ENCODE measurements around the gene TTC17.
A peak's percentile ranks its signal among the peaks of the same experiment; 100 is the strongest.

Gene TTC17

DNA sequence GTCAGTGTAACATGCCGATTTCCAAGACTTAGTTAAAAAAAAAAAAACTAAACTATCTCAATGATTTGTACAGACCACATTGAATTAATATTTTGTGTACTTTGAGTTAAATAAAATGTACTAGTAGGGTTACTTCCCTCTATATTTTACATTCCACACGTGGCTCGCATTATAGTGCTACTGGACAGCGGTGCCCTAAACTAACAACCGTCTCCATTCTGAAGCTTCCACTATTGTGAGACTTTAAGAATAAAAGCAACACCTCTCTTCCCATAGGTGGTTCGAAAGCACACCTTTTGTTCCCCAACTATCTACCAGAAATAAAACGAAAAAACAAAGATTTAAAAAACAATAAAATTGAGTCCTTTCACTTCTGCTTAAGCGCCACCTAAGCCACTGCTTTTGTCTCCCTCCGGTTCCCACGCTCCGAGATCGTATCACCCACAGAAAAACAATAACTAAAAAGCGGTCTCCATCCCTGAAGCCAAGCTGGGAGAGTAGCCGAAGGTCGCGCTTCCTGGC, 380 bp upstream of the TTC17 start:
- Histone ChIP-seq H3K9me2 (replicated peaks; ENCODE audit: insufficient read depth, low read length) (no peaks in the 10 kb centered on the region), H2AFZ (ENCODE audit: low read depth, low read length, severe bottlenecking) (peak overlapping the region; percentile 95), H3K27me3 (ENCODE audit: low read length) (no peaks in the 10 kb centered on the region), H3K4me2 (ENCODE audit: low read depth, low read length, poor library complexity, severe bottlenecking) (peak overlapping the region; percentile 89), H3K4me3 (ENCODE audit: insufficient read depth, low read length, poor library complexity, severe bottlenecking) (peak overlapping the region; percentile 92), H3K9ac (ENCODE audit: low read length) (peak overlapping the region; percentile 84), H3K79me2 (ENCODE audit: insufficient read depth, low read length) (peaks cover 44% of the 10 kb centered on the region), H3K36me3 (ENCODE audit: low read length) (no peaks in the 10 kb centered on the region), H3K9me3 (ENCODE audit: insufficient read depth, low read length) (no peaks in the 10 kb centered on the region), H3F3A (ENCODE audit: insufficient read depth) (no peaks in the 10 kb centered on the region), H3K27ac (ENCODE audit: low read depth, low read length) (peak overlapping the region; percentile 55), H4K20me1 (ENCODE audit: low read depth, low read length) (no peaks in the 10 kb centered on the region; the same call in 1 of the 2 replicates)
- TF ChIP-seq, protein P1, sequence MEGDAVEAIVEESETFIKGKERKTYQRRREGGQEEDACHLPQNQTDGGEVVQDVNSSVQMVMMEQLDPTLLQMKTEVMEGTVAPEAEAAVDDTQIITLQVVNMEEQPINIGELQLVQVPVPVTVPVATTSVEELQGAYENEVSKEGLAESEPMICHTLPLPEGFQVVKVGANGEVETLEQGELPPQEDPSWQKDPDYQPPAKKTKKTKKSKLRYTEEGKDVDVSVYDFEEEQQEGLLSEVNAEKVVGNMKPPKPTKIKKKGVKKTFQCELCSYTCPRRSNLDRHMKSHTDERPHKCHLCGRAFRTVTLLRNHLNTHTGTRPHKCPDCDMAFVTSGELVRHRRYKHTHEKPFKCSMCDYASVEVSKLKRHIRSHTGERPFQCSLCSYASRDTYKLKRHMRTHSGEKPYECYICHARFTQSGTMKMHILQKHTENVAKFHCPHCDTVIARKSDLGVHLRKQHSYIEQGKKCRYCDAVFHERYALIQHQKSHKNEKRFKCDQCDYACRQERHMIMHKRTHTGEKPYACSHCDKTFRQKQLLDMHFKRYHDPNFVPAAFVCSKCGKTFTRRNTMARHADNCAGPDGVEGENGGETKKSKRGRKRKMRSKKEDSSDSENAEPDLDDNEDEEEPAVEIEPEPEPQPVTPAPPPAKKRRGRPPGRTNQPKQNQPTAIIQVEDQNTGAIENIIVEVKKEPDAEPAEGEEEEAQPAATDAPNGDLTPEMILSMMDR (IDR thresholded peaks at IDR 0.05; ENCODE audit: insufficient read depth, low read length, poor library complexity, severe bottlenecking) = no peak
- TF ChIP-seq EZH2phosphoT487 (conservative IDR thresholded peaks at IDR 0.05; ENCODE audit: low read length) = no peak

DNA sequence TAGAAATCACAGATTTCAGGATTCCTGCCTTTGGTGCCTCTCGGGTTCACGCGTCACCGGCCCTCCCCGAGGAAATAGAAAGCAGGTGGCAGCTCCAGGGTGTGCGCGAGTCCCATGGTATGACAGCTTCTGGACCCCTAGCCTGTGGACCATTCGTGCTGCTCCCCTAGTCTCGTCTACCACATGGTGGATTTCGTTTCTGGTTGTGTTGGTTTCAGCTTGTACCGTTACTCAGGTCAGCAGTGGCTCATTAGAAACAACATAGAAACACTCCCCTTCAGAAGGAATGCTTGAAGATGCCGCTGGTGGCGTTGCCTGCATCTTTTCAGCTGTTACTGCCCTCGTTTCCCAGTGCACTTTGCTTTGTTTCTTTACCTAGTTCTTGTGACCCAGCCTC, 700 bp downstream of the TTC17 start:
- peaks cover 55% of the 10 kb centered on the region for H3K79me2 ChIP-seq (ENCODE audit: insufficient read depth, low read length)
- H4K20me1 ChIP-seq (ENCODE audit: low read depth, low read length) = no peaks in the 10 kb centered on the region; the same call in 1 of the 2 replicates
- H3K4me3 ChIP-seq (ENCODE audit: insufficient read depth, low read length, poor library complexity, severe bottlenecking) = peak overlapping the region; percentile 92
- peak overlapping the region; percentile 89 for H3K4me2 ChIP-seq (ENCODE audit: low read depth, low read length, poor library complexity, severe bottlenecking)
- H3K27ac ChIP-seq (ENCODE audit: low read depth, low read length) = peak overlapping the region; percentile 70
- no peaks in the 10 kb centered on the region for H3K27me3 ChIP-seq (ENCODE audit: low read length)
- no peaks in the 10 kb centered on the region for H3K9me2 ChIP-seq (replicated peaks; ENCODE audit: insufficient read depth, low read length)
- TF ChIP-seq, protein P1 (IDR thresholded peaks at IDR 0.05; ENCODE audit: insufficient read depth, low read length, poor library complexity, severe bottlenecking) = no peak
- no peak for TF ChIP-seq EZH2phosphoT487 (conservative IDR thresholded peaks at IDR 0.05; ENCODE audit: low read length)
- H3K36me3 ChIP-seq (ENCODE audit: low read length) = no peaks in the 10 kb centered on the region
- peak overlapping the region; percentile 95 for H2AFZ ChIP-seq (ENCODE audit: low read depth, low read length, severe bottlenecking)
- no peaks in the 10 kb centered on the region for H3F3A ChIP-seq (ENCODE audit: insufficient read depth)
- H3K9me3 ChIP-seq (ENCODE audit: insufficient read depth, low read length) = no peaks in the 10 kb centered on the region
- H3K9ac ChIP-seq (ENCODE audit: low read length) = peak overlapping the region; percentile 84

DNA sequence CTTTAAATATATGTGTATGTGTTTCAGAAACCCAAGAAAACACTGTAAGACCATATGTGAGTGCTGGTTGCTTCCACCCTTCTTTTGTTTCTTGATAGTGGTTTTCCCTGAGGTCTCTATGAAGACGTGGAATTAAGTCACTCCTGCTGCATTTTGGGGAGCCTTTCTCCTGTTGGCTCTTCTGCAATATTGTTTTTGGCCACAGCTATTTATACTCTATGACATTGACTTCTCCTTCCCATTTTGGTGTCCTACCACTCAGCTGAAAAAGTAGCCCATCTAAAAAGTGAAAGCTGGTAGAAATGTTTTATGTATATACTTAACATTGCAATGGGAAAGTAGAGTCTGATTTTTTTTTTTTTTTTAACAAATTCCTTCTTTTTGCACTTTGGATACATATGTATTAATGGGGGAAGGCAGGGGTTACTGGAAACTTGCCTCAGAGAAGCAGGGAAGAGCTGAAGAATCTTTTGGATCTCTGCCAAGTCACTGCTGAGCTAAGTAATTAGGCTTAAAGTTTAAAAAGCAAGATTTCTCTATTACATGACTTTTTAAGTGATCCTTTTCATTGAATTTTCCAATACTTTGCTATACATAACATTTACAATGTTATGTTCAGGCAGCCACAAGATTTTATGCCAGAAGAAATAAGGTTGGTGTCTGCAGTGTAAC, 1.8 kb downstream of the TTC17 start:
- Histone ChIP-seq H3K27ac (ENCODE audit: low read depth, low read length) (0 out of 2 replicates have a peak overlapping the region, but pooled peaks have one; percentile 70), H3K9ac (ENCODE audit: low read length) (peak overlapping the region; percentile 84), H3K79me2 (ENCODE audit: insufficient read depth, low read length) (peaks cover 64% of the 10 kb centered on the region), H4K20me1 (ENCODE audit: low read depth, low read length) (no peaks in the 10 kb centered on the region; the same call in 1 of the 2 replicates), H3K36me3 (ENCODE audit: low read length) (no peaks in the 10 kb centered on the region), H3K4me2 (ENCODE audit: low read depth, low read length, poor library complexity, severe bottlenecking) (peak overlapping the region; percentile 89), H3K9me3 (ENCODE audit: insufficient read depth, low read length) (no peaks in the 10 kb centered on the region), H3K27me3 (ENCODE audit: low read length) (no peaks in the 10 kb centered on the region), H3K4me3 (ENCODE audit: insufficient read depth, low read length, poor library complexity, severe bottlenecking) (peak overlapping the region; percentile 92), H3K9me2 (replicated peaks; ENCODE audit: insufficient read depth, low read length) (no peaks in the 10 kb centered on the region), H3F3A (ENCODE audit: insufficient read depth) (no peaks in the 10 kb centered on the region), H2AFZ (ENCODE audit: low read depth, low read length, severe bottlenecking) (no peak overlapping the region)
- TF ChIP-seq EZH2phosphoT487 (conservative IDR thresholded peaks at IDR 0.05; ENCODE audit: low read length) = no peak

- peaks cover 95% of the 10 kb centered on the region for H3K79me2 ChIP-seq (ENCODE audit: insufficient read depth, low read length)
- H3K4me3 ChIP-seq (ENCODE audit: insufficient read depth, low read length, poor library complexity, severe bottlenecking) = no peak overlapping the region
- no peak overlapping the region for H2AFZ ChIP-seq (ENCODE audit: low read depth, low read length, severe bottlenecking)
- H3K9me3 ChIP-seq (ENCODE audit: insufficient read depth, low read length) = no peaks in the 10 kb centered on the region
- no peak overlapping the region for H3K9ac ChIP-seq (ENCODE audit: low read length)
- H3K9me2 ChIP-seq (replicated peaks; ENCODE audit: insufficient read depth, low read length) = no peaks in the 10 kb centered on the region
- H3K4me2 ChIP-seq (ENCODE audit: low read depth, low read length, poor library complexity, severe bottlenecking) = no peak overlapping the region
- TF ChIP-seq, protein P1 (IDR thresholded peaks at IDR 0.05; ENCODE audit: insufficient read depth, low read length, poor library complexity, severe bottlenecking) = no peak
- TF ChIP-seq EZH2phosphoT487 (conservative IDR thresholded peaks at IDR 0.05; ENCODE audit: low read length) = no peak
- H3K27ac ChIP-seq (ENCODE audit: low read depth, low read length) = no peak overlapping the region
- peaks cover 9% of the 10 kb centered on the region; the same call in 1 of the 2 replicates for H3K36me3 ChIP-seq (ENCODE audit: low read length)
- no peaks in the 10 kb centered on the region for H4K20me1 ChIP-seq (ENCODE audit: low read depth, low read length)
- H3K27me3 ChIP-seq (ENCODE audit: low read length) = no peaks in the 10 kb centered on the region
- no peaks in the 10 kb centered on the region for H3F3A ChIP-seq (ENCODE audit: insufficient read depth)
Measured at GRCh38 chr11:43366677-43367076, 8.0 kb downstream of the TTC17 start.

Measured in SU-DHL-6 (cell line).